NCI-H2081 (cell line): ENCODE data around the gene USP6.
"Not testable (repeated sequence)": the region's sequence is repeated elsewhere in the genome, so short reads cannot be mapped to it uniquely, and the experiment has no call there.

ENCODE experiments used
- DNase-seq, 2 experiments: peaks; one replicate each; lab custom pipeline; 2025; lab: John Stamatoyannopoulos, UW

USP6 gene

DNA sequence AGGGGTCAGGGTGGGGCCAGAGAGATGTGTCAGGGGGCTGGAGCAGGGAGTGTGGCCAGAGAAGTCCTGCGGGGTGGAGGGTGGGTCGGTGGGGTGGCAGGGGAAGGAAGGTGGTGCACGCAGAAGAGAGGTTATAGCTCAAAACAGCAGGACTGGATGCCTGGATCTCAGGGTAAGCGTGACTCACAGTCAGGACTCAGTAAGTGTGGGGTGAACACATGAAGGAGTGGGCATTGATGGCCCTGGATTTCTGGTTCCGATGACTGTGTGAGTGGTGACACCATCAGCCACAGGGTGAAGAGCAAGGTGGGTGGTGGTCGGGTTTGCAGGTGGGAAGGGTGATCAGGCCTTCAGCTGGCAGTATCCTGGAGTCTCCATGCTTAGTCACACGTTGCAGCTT lies 6.2 kb downstream of the USP6 start:
- DNase-seq, result not testable (repeated sequence)

DNA sequence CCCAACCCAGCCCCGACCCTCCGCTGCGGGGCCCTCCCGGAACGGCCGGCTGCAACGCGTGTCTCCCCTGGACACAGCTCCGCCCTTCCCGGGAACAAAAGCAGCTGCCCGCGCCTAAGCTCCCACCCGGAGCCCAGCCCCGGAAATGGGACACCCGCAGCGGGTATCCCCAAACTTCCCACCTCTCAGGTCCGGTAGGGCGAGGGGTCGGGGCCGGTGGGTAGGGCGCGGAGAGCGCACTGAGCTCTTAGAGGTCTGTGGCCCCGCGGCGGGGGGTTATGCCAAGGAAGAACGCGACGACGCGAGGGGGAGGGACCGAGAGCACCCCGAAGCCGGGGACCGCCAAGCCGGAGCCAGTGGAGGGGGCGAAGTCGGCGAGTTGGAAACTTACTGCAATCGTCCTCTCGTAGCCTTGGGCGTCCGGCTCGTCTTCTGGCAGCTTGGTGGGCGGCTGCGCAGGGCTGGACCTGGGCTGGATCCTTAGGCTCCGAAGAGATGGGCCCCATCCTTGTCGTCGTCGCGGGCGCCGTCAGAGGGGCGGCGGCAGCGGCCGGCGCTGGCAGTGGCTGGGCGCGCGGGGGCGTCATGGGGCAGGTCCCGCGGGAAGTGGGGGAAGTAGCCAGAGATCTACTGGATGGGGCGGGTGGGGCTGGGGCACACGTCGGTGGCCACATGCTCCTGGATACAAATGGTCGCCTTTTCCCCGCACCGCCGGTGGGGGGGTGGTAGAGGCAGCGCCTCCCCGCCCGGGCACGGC lies 6.9 kb downstream of the USP6 start:
- no peak for DNase-seq

- DNase-seq, result no peak
These were observed 7.7 kb downstream of the USP6 start for GRCh38 chr17:5123343-5124124.

DNA sequence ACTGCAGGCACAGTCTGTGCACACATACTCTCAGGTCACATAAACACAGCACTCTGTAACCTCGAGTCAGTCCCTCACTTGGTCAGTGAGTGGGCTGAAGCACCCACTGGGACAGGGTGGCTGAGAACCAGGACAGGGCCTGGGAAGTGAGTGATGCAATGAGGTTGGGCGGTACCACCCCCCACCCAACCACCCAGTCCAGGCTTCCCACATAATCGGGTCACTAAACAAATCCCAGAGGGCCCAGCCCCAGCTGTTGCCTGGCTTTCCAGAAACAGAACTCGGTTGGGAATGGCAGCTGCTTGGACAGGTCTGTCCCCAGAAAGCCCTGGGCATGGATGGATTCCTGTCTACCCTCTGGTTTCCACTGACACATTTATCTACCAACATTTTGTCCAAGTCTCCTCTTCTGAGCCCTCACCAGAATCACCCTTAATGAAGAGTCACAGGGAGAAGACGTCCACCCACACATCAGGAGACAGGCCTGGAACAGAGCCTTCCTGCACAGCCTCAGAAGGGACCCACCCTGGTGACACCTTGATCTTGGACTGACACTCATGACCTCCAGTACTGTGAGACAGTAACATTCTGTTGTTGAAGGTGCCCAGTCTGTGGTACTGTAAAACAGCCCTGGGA lies 8.4 kb downstream of the USP6 start:
- DNase-seq, result not testable (repeated sequence)

DNA sequence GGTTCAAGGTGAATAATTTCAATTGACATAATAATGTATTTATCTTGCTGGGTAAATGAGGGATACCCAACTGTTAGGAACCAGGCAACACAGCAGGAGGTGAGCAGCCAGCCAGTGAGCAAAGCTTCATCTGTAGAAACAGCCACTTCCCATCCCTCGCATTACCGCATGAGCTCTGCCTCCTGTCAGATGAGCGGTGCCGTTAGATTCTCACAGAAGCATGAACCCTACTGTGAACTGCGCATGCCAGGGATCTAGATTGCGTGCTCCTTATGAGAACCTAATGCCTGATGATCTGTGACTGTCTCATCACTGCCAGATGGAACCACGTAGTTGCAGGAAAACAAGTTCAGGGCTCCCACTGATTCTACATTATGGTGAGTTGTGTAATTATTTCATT lies 9.1 kb downstream of the USP6 start:
- DNase-seq, result not testable (repeated sequence)

DNA sequence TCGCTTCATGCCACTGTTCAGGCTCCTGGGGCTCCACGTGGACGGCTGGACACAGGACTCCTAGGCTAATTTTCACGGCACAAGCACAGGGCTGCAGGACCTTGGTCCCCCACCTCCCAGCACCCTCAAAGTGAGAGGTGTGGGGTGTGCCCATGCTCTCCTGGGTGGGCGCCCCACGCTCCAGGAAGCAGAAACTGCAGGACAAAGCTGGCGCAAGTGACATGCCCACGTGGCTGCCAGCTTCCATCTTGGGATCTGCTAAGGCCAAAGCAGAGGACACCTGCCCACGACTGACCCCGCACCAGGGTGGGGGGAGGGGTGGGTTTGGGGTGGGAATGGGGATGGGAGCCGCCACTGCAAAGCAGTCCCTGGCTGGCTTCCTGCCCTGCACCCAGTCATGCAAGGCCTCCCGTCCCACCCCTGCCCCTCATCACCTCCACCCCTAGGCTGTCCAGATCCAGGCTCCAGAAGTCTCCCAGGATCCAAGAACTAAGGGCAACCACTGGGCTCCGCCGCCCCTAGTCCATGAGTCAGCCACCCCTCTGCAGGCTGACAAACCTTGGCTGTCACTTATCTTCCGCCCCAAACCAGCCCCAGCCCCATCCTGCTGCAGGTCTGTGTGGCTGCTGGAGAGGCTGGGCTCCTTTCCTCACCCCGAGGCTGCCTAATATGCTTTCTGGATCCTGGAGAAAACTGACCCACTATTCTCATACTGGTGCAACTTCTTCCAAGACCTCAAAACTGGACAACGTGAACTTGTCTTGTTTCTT lies 11.1 kb downstream of the USP6 start:
- DNase-seq, result no peak

DNA sequence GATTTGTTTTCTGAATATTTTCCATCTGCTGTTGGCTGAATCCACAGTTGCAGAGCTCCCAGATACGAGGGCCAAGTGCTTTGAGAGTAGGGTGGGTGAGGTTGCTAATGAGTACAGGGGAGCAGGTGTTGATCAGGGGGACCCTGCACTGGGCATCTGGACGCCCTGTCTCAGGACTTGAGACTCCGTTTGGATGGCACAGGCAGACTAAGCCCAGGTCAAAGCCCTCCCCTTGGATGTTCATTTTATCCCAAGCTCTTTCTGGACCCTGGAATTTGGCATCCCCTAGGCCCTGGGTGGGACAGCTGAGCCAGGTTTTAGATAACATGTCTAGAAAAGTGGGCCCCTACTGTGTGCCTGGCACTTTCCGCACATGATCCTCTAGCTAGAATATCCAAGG lies 12.1 kb downstream of the USP6 start:
- no peak for DNase-seq

DNA sequence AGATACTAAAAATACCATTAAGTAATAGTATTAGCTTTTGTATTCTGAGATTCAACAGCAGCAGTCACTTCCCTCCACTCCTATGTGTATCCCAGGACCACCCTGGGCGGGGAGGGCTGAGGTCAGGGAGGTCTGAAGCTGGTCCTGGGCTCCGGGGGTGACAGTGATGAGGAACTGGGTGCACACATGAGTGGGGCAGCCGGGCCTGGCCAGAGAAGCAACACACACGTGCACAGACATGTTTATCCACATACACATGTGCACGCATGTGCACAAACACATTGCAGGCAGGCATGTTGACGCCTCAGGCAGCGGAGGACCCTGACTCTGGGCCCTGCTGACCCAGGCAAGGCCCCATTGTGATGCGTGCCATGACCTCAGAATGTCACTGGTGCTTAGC lies 12.6 kb downstream of the USP6 start:
- not testable (repeated sequence) for DNase-seq

GRCh38 chr17:5128905-5129535 lies 13.2 kb downstream of the USP6 start:
- no peak for DNase-seq

- DNase-seq, result not testable (repeated sequence)
These were observed 13.9 kb downstream of the USP6 start for GRCh38 chr17:5129770-5130169.

- DNase-seq, result not testable (repeated sequence)
These were observed 14.4 kb downstream of the USP6 start for GRCh38 chr17:5130261-5130660.

GRCh38 chr17:5130687-5131086 lies 14.9 kb downstream of the USP6 start:
- not testable (repeated sequence) for DNase-seq

DNA sequence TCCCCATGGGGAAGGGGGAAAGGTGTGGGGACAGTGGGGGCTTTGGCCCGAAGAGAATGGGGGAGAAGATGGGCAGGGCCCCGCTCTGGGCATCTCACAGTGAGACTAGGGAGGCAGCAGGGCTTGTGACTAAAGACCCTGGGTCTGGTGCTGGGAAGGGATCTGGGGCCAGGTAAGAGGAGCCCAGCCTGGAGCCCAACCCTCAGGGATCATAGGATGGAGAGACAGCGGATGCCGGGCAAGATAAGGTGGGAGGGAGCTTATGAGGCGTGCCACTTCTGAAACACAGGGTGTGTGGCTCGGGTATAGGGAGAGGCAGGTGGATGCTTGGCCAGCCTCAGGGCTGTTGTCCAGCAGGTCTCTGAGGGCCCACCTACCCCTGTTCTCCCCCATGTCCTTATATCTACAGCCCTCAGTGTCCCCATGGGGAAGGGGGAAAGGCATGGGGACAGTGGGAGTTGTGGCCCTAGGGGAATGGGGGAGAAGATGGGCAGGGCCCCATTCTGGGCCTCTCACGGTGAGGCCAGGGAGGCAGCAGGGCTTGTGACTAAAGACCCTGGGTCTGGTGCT lies 15.4 kb downstream of the USP6 start:
- DNase-seq, result no peak

DNA sequence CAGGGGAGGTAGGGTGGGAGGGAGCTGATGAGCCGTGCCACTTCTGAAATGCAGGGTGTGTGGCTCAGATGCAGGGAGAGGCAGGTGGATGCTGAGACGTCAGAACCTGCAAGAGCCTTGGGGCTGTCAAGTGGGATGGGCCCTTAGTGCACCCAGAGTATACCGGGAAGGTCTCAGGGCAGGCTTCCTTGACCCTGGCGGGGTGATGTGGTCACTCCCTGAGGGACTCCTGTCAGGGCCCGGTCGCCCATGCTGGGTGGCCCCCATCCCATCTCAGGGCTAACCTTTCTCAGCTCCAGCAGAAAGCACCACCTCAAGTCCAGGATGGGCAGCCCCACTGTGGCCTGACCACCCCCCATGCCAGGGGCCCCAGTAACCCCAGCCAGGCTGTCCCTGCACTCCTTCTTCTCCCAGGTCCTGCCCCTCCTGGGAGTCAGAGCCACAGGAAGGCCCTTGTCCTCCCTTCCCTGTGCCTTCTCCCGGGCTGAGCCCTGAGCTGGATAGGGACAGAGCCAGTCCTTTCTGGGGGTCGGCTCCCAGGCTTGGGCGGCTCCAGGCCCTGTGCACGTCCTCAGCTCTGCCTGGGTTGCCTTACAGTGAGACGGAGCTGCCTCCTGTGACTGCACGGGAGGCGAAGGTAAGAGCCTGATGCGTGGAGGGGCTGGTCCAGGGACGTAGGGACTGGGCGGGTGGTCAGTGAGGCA lies 16.1 kb downstream of the USP6 start:
- not testable (repeated sequence) for DNase-seq

DNA sequence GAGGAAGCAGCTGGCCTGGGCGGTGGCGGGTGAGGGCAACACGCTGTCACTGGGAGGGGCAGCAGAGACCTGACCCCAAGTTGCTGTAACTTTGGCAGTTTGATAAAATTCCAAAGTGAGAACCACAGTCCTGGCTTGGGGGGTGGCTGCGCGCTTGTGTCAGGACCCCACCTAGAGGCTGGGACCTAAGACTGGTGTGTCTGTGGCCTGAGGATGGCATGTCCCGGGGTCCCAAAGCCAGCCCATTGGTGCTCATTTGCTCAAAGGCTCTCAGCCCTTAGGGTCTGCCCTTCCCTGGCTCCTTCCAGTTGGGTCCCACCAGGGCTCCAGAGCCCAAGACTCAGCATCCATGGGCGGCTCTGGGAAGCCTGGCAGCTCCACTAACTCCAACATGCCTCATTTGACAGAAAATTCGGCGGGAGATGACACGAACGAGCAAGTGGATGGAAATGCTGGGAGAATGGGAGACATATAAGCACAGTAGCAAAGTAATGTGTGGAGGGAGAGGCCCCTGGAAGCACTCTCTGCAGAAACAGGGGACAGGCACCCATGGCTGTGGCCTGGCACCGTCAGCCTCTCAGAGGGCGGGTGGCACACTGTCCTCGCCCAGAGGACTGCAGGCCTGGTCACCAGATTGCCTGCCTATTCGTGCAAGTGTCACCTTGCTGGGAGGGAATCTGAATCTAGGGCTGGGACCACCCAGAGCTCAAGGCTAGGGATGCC lies 16.8 kb downstream of the USP6 start:
- not testable (repeated sequence) for DNase-seq

DNA sequence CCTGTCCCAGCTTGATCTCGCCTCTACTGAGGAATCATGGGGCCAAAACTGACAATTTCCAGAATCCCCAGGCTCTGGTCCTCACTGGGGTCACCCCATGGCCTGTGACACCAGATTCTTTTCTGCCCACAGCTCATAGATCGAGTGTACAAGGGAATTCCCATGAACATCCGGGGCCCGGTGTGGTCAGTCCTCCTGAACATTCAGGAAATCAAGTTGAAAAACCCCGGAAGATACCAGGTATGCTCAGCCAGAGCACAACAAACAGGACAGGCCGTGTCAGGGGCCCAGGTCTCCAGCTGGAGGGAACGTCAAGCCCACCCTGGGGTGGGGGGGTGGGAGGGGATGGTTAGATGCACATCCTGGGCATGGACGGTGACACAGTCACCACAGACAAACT lies 17.5 kb downstream of the USP6 start:
- DNase-seq, result no peak

DNA sequence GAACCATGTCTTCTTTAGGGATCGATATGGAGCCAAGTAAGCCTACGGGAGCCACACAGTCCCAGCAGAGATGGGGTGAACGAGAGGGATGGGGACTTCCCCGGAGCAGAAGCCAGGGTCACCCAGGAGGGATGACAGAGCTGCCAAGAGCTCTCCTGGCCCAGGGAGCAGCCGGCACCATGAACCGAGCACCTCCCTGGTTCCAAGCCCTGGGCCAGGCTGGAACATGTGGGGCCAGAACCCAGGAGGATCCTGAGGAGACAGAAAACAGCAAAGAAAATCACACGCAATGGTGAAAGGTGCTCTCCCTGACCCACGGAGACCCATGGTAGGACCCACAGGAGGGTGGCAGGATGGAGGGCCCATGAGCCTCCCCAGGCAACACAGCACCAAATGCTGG lies 18.1 kb downstream of the USP6 start:
- DNase-seq, result not testable (repeated sequence)

DNA sequence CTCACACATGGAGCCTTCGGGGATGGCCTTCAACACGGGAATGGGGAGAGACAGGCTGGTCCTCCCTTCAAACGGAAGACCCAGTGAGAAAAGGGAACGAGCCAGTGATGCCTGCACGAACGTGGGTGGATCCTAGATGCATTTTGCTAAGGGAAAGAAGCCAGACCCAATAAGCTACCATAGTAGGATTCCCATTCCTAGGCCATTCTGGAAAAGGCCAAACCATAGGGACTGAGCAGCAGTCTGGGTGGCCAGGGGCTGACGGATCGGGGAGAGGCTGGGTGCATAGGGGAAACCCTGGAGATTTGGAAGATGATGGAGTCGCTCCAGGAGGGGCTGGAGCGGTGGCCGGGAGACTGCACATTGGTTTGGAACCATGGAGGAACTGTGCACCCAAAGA lies 18.7 kb downstream of the USP6 start:
- not testable (repeated sequence) for DNase-seq

DNA sequence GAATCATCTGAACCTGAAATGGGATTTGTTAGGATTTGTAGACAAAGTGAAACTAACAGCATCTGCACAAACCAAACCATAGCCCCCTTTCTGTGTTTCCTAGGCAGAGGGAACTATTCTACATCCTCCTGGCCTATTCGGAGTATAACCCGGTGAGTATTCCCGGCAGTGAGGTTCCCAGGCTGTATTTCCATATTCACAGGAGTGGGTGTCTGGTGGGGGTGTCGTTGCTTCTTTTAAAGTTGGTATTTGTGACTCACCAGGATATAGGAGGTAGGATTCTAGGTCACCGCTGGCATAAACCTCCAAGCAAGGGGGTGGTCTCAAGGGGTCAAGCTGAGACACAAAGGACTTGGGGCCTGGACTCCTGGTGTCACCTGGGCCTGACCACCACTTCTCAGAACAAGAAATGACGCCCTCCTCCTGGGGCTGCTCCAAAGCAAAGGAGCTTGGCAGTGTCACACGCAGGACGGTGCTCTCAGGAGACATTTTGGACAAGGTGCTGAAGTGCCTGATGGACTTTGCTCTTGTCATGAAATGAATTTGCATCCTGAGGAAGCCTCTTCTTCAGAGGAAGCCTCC lies 19.4 kb downstream of the USP6 start:
- not testable (repeated sequence) for DNase-seq
